GM10248 (cell line): ENCODE measurements around the gene TMEM121.
"Not testable (repeated sequence)": the region's sequence is repeated elsewhere in the genome, so short reads cannot be mapped to it uniquely, and the experiment has no call there.

Source experiments
- CTCF ChIA-PET: fragments of 300-600 bp; sonication (Branson Sonifier 250); formaldehyde crosslinking; extraction: SDS; loops from one replicate; lab custom pipeline; 2021; ENCODE audit warnings: antibody characterized with exemption; lab: Yijun Ruan, JAX
- POLR2A ChIA-PET: fragments of 350-650 bp; sonication (Branson Sonifier 250); formaldehyde crosslinking; extraction: SDS; loops from one replicate; lab custom pipeline; 2020; ENCODE audit warnings: antibody characterized with exemption; lab: Yijun Ruan, JAX
- DNase-seq: peaks from one replicate; pipeline ENCODE4 v3.0.0; 2012; ENCODE audit errors: extremely low spot score
- CTCF ChIP-seq: IDR thresholded peaks from 2 replicates; pipeline ENCODE4 v1.5.1; 2012; ENCODE audit warnings: mild to moderate bottlenecking, low read depth; ENCODE audit errors: extremely low read depth, missing control alignments, control extremely low read depth

TMEM121 gene

GRCh38 chr14:105559384-105560047 lies 33.1 kb downstream of the TMEM121 start:
- POLR2A ChIA-PET, DNase-seq: not testable (repeated sequence)
- CTCF ChIA-PET, result interaction anchor here (0.7 to 1.2 kb wide), 4 partner anchors 10 to 858 kb away, joined by 3 to 6 read pairs (median 3); no protein-coding TSS in a partner anchor

- POLR2A ChIA-PET, DNase-seq: not testable (repeated sequence)
- CTCF ChIA-PET, result interaction anchor here (1.1 to 1.2 kb wide), 2 partner anchors 11 to 857 kb away, joined by 3 to 6 read pairs; no protein-coding TSS in a partner anchor
Measured at GRCh38 chr14:105560048-105560669, 33.8 kb downstream of the TMEM121 start.

- POLR2A ChIA-PET, CTCF ChIA-PET, DNase-seq: not testable (repeated sequence)
Measured at GRCh38 chr14:105561345-105561744, 35.0 kb downstream of the TMEM121 start.

- DNase-seq, result no peak
- ChIA-PET CTCF (no interaction called here), POLR2A (no interaction called here)
- no peak for TF ChIP-seq CTCF
Measured at GRCh38 chr14:105562713-105563346, 36.4 kb downstream of the TMEM121 start.

DNA sequence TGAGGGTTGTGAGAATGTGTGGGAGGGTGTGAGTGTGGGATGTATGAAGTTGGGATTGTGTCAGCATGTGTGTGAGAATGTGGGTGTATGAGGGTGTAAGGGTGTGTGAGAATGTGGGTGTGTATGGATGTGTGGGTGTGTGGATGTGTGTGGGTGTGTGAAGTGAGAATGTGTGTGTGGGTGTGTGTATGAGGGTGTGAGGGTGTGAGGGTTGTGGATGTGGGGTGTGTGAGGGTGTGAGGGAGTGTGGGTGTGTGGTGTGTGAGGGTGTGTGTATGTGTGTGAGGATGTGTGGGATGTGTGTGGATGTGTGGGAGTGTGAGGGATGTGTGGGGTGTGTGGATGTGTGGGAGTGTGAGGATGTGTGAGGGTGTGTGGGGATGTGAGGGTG lies 37.0 kb downstream of the TMEM121 start:
- POLR2A ChIA-PET, result no interaction called here
- CTCF ChIA-PET, result no interaction called here

DNA sequence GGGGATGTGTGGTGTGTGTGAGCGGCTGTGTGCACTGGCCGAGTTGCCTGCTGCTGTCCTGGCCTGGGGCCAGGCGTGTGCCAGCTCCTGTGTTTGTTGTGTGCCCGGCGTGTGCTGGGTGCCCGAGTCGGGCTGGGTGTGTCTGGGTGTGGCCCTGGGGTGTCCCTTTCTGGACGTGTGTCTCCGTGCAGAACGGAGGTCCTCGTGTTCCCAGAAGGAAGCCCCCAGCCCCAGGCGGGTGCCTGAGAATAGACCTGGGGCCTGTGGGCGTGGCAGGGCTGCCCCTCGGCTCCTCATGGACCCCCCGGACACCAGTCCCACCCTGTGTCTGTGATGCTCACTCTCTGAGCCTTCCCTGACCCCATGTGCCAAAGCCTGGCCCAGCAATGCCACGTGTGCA lies 38.2 kb downstream of the TMEM121 start:
- POLR2A ChIA-PET, DNase-seq, CTCF ChIA-PET: not testable (repeated sequence)

More for the DNA sequence above, 37.0 kb downstream of the TMEM121 start:
- no peak for TF ChIP-seq CTCF
- no peak for DNase-seq

GRCh38 chr14:105565185-105565919 lies 39.0 kb downstream of the TMEM121 start:
- CTCF ChIA-PET, DNase-seq, POLR2A ChIA-PET: not testable (repeated sequence)

DNA sequence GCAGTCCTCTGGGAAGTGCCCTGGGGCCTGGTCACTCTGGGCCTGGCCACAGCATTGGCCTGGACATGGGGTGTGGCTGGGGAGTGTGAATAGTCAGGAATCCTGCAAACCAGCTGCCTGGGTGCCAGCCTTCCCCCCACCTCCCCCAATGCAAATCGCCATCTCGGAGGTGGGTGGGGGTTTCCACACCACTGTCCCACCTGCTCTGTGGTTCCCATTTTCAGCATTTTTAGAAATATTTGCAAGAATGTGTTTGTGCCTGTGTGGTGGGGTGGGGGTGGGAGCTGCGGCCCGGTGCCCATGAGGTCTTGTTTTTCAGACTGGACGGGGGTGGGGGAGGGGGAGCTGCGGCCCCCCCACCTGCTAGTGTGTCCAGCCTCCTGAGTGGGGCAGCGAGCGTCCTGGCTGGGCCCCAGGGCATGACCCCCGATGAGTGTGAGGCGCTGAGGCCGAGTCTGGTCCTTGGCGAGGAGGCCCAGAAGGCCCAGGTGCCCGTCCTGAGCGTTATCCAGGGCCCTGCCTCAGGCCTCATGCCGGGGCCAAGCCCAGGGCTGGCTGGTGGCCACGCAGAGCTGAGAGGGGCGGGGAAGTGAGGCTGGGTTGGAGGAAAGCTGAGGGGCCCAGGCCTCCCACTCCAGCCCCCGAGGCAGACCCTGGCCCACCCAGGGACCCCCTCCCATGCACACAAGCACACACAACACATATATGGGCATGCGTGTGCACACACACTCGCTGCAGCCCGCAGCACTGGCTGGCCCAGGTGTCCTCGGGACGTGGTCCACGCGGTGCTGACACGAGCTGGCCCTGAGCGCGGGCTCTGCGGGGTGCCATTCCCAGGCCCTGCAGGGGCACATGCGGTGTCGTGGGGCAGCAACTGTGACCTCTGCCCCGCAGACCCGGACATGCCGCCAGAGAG lies 40.1 kb downstream of the TMEM121 start:
- DNase-seq, CTCF ChIA-PET, POLR2A ChIA-PET: not testable (repeated sequence)

- POLR2A ChIA-PET, CTCF ChIA-PET, DNase-seq: not testable (repeated sequence)
Measured at GRCh38 chr14:105567164-105568103, 41.1 kb downstream of the TMEM121 start.

- POLR2A ChIA-PET, CTCF ChIA-PET, DNase-seq: not testable (repeated sequence)
Measured at GRCh38 chr14:105568140-105568843, 41.9 kb downstream of the TMEM121 start.
